Measurements from ENCODE around the gene ZNF625. TPM values are rescaled to one million over a fixed set of nuclear protein-coding genes. Genes with fewer than 3 reads are reported as not detected.

Gene ZNF625
- 10 to 100 TPM in 6 of 8 experiments, 1 to 10 TPM in 2; 1.6 to 36.3 (median 30.2) TPM for total RNA-seq

GRCh38 chr19:12156223-12157058 lies at the start of gene ZNF625:
Gene ZNF625 (minus strand): TSS chr19:12156734. CDS start chr19:12156558, 176 bp downstream.
- in situ Hi-C loops (cut with MboI; ENCODE audit: low pct_unique_long_range_greater_than_20kb in 2 of 9, low sequenced_read_pairs in 9 of 9, unreplicated experiment in 9 of 9), result no loop called here
- Histone ChIP-seq H3K4me1 (replicated peaks in 1 of 2) (peaks cover 11 to 13% of the 10 kb centered on the region in 2 donors), H3K4me3 (peak within 1 kb of the TSS; percentile 69 to 96 (median 85)), H3K27ac (peak within 1 kb of the TSS; percentile 91 to 98)
- peak; percentile 94 to 99 (median 98) for ATAC-seq (replicated peaks in 6 of 8)
- WGBS, 10 experiments, result 0% methylated on average over 1 to 8 of the region's 58 CpGs; no CpG with 5 or more reads in 4 of the 10 experiments

GRCh38 chr19:12205296-12205695 lies 48.8 kb upstream of the ZNF625 start:
- no peak overlapping the region for H3K4me3 ChIP-seq
- no peaks in the 10 kb centered on the region for H3K4me1 ChIP-seq (replicated peaks in 1 of 2)
- 82 to 100% (median 98%) methylated on average over 1 to 4 of the region's 4 CpGs; no CpG with 5 or more reads in 3 of the 10 experiments for WGBS, 10 experiments
- ATAC-seq (replicated peaks in 6 of 8), result no peak
- in situ Hi-C loops (cut with MboI; ENCODE audit: low pct_unique_long_range_greater_than_20kb in 2 of 9, low sequenced_read_pairs in 9 of 9, unreplicated experiment in 9 of 9), result no loop called here
- no peak overlapping the region for H3K27ac ChIP-seq

GRCh38 chr19:12202250-12202649 lies 45.7 kb upstream of the ZNF625 start:
- peak in 2 of 8 experiments; percentile 34 to 67 for ATAC-seq (replicated peaks in 6 of 8)
- WGBS, 10 experiments, result 0 to 95% (median 69%) methylated on average over 1 to 4 of the region's 4 CpGs; no CpG with 5 or more reads in 2 of the 10 experiments
- no peak overlapping the region for H3K4me3 ChIP-seq
- H3K27ac ChIP-seq, result no peak overlapping the region
- no peaks in the 10 kb centered on the region for H3K4me1 ChIP-seq (replicated peaks in 1 of 2)
- in situ Hi-C loops (cut with MboI; ENCODE audit: low pct_unique_long_range_greater_than_20kb in 2 of 9, low sequenced_read_pairs in 9 of 9, unreplicated experiment in 9 of 9), result no loop called here

- in situ Hi-C loops (cut with MboI; ENCODE audit: low pct_unique_long_range_greater_than_20kb in 2 of 9, low sequenced_read_pairs in 9 of 9, unreplicated experiment in 9 of 9), result no loop called here
- WGBS, 10 experiments, result 0 to 100% (median 78%) methylated on average over 1 to 3 of the region's 3 CpGs; no CpG with 5 or more reads in 2 of the 10 experiments
- Histone ChIP-seq H3K27ac (no peak overlapping the region), H3K4me3 (no peak overlapping the region), H3K4me1 (replicated peaks in 1 of 2) (no peaks in the 10 kb centered on the region)
- ATAC-seq (replicated peaks in 6 of 8), result peak in 2 of 8 experiments; percentile 77 to 87
Measured at GRCh38 chr19:12199757-12200419, 43.4 kb upstream of the ZNF625 start.

GRCh38 chr19:12198136-12198535 lies 41.6 kb upstream of the ZNF625 start:
- Histone ChIP-seq H3K27ac (no peak overlapping the region), H3K4me3 (no peak overlapping the region), H3K4me1 (replicated peaks in 1 of 2) (no peaks in the 10 kb centered on the region)
- in situ Hi-C loops (cut with MboI; ENCODE audit: low pct_unique_long_range_greater_than_20kb in 2 of 9, low sequenced_read_pairs in 9 of 9, unreplicated experiment in 9 of 9), result no loop called here
- no peak for ATAC-seq (replicated peaks in 6 of 8)

- Histone ChIP-seq H3K4me3 (peak overlapping the region in 4 of 5 donors; percentile 22 to 77 (median 49)), H3K4me1 (replicated peaks in 1 of 2) (no peaks in the 10 kb centered on the region), H3K27ac (peak overlapping the region in 1 of 2 donors; percentile 73)
- peak; percentile 31 to 97 (median 62) for ATAC-seq (replicated peaks in 6 of 8)
- in situ Hi-C loops (cut with MboI; ENCODE audit: low pct_unique_long_range_greater_than_20kb in 2 of 9, low sequenced_read_pairs in 9 of 9, unreplicated experiment in 9 of 9), result no loop called here
- WGBS, 10 experiments, result 10 to 88% (median 31%) methylated on average over 1 to 18 of the region's 62 CpGs; no CpG with 5 or more reads in 3 of the 10 experiments
Measured at GRCh38 chr19:12194827-12195731, 38.5 kb upstream of the ZNF625 start.

- no peak for ATAC-seq (replicated peaks in 6 of 8)
- 88 to 100% (median 94%) methylated on average over 2 to 6 of the region's 6 CpGs for WGBS, 10 experiments
- in situ Hi-C loops (cut with MboI; ENCODE audit: low pct_unique_long_range_greater_than_20kb in 2 of 9, low sequenced_read_pairs in 9 of 9, unreplicated experiment in 9 of 9), result no loop called here
Measured at GRCh38 chr19:12187625-12188024, 31.1 kb upstream of the ZNF625 start.

GRCh38 chr19:12180377-12180776 lies 23.8 kb upstream of the ZNF625 start:
- Histone ChIP-seq H3K4me1 (replicated peaks in 1 of 2) (no peaks in the 10 kb centered on the region), H3K27ac (no peak overlapping the region), H3K4me3 (no peak overlapping the region)
- in situ Hi-C loops (cut with MboI; ENCODE audit: low pct_unique_long_range_greater_than_20kb in 2 of 9, low sequenced_read_pairs in 9 of 9, unreplicated experiment in 9 of 9), result no loop called here
- WGBS, 10 experiments, result 87 to 100% (median 100%) methylated on average over 1 to 3 of the region's 3 CpGs; no CpG with 5 or more reads in 1 of the 10 experiments
- ATAC-seq (replicated peaks in 6 of 8), result no peak

More at GRCh38 chr19:12187625-12188024, 31.1 kb upstream of the ZNF625 start:
- Histone ChIP-seq H3K4me1 (replicated peaks in 1 of 2) (no peaks in the 10 kb centered on the region), H3K4me3 (no peak overlapping the region), H3K27ac (no peak overlapping the region)

GRCh38 chr19:12166626-12167025 lies 10.1 kb upstream of the ZNF625 start:
- no peak for ATAC-seq (replicated peaks in 6 of 8)
- in situ Hi-C loops (cut with MboI; ENCODE audit: low pct_unique_long_range_greater_than_20kb in 2 of 9, low sequenced_read_pairs in 9 of 9, unreplicated experiment in 9 of 9), result no loop called here
- Histone ChIP-seq H3K27ac (no peak overlapping the region), H3K4me1 (replicated peaks in 1 of 2) (peaks cover 5 to 8% of the 10 kb centered on the region in 2 donors), H3K4me3 (no peak overlapping the region)
- 50 to 100% (median 88%) methylated on average over 1 of the region's 1 CpG; no CpG with 5 or more reads in 3 of the 10 experiments for WGBS, 10 experiments

- in situ Hi-C loops (cut with MboI; ENCODE audit: low pct_unique_long_range_greater_than_20kb in 2 of 9, low sequenced_read_pairs in 9 of 9, unreplicated experiment in 9 of 9), result no loop called here
- Histone ChIP-seq H3K4me1 (replicated peaks in 1 of 2) (peaks cover 5 to 8% of the 10 kb centered on the region in 2 donors), H3K27ac (no peak overlapping the region), H3K4me3 (peak overlapping the region; percentile 67 to 94 (median 84))
- WGBS, 10 experiments, result 0 to 30% (median 12%) methylated on average over 1 to 2 of the region's 2 CpGs; no CpG with 5 or more reads in 2 of the 10 experiments
- no peak for ATAC-seq (replicated peaks in 6 of 8)
Measured at GRCh38 chr19:12163826-12164225, 7.3 kb upstream of the ZNF625 start.

GRCh38 chr19:12162882-12163806 lies 6.6 kb upstream of the ZNF625 start, which contains the start of gene ZNF136:
Gene ZNF136 (plus strand): TSS chr19:12163096. CDS start chr19:12163204, 108 bp downstream.
- peak within 1 kb of the TSS; percentile 68 to 92 for H3K27ac ChIP-seq
- H3K4me1 ChIP-seq (replicated peaks in 1 of 2), result peaks cover 5 to 8% of the 10 kb centered on the region in 2 donors
- H3K4me3 ChIP-seq, result peak within 1 kb of the TSS; percentile 67 to 94 (median 84)
- ATAC-seq (replicated peaks in 6 of 8), result peak; percentile 96 to 99 (median 99)
- 0 to 11% (median 1%) methylated on average over 2 to 32 of the region's 57 CpGs for WGBS, 10 experiments
- in situ Hi-C loops (cut with MboI; ENCODE audit: low pct_unique_long_range_greater_than_20kb in 2 of 9, low sequenced_read_pairs in 9 of 9, unreplicated experiment in 9 of 9), result no loop called here

All from motor neuron (in vitro differentiated cells).